ENCODE results near the gene GJC1. TPM values are rescaled to one million over a fixed set of nuclear protein-coding genes. Genes with fewer than 3 reads are reported as not detected.

The GJC1 gene
- total and polyA plus RNA-seq, 9 donors: 1.3 to 18.4 (median 4.3) TPM

- 7 to 9% (median 8%) methylated on average over 42 to 43 of the region's 43 CpGs for WGBS, 3 donors
- intact Hi-C loops (cut with DNase I): loop anchor here (2.0 to 10.0 kb wide), 4 partner anchors 89 to 249 kb away; no protein-coding TSS in a partner anchor
Measured at GRCh38 chr17:44775838-44776621, 54.1 kb downstream of the GJC1 start.

GRCh38 chr17:44775136-44775837 is 54.8 kb downstream of the GJC1 start:
- no peaks in the 10 kb centered on the region for H3K9me3 ChIP-seq
- H3K27me3 ChIP-seq: no peaks in the 10 kb centered on the region
- TF ChIP-seq POLR2A (IDR thresholded peaks at IDR 0.05): no peak
- TF ChIP-seq CTCF (IDR thresholded peaks at IDR 0.05): peak in 1 of 3 donors; percentile 1
- TF ChIP-seq EP300 (IDR thresholded peaks at IDR 0.05): no peak
- WGBS, 3 donors: 0 to 1% (median 1%) methylated on average over 39 to 50 of the region's 50 CpGs
- peak overlapping the region; percentile 39 for H3K4me3 ChIP-seq
- intact Hi-C loops (cut with DNase I): loop anchor here (2.0 to 10.0 kb wide), 4 partner anchors 90 to 250 kb away; no protein-coding TSS in a partner anchor
- no peak overlapping the region for H3K27ac ChIP-seq
- DNase-seq: peak in 4 of 5 donors; percentile 95 to 97 (median 96)
- H3K4me1 ChIP-seq (ENCODE audit: insufficient read depth): no peaks in the 10 kb centered on the region
- H3K36me3 ChIP-seq: no peaks in the 10 kb centered on the region

More at GRCh38 chr17:44775838-44776621, 54.1 kb downstream of the GJC1 start:
- no peaks in the 10 kb centered on the region for H3K36me3 ChIP-seq
- peak overlapping the region; percentile 39 for H3K4me3 ChIP-seq
- peak in 2 of 5 donors; percentile 56 to 97 for DNase-seq
- no peaks in the 10 kb centered on the region for H3K9me3 ChIP-seq
- no peak for TF ChIP-seq POLR2A (IDR thresholded peaks at IDR 0.05)
- TF ChIP-seq EP300 (IDR thresholded peaks at IDR 0.05): no peak
- no peak for TF ChIP-seq CTCF (IDR thresholded peaks at IDR 0.05)
- peak overlapping the region in 1 of 2 donors; percentile 64 for H3K27ac ChIP-seq
- no peaks in the 10 kb centered on the region for H3K4me1 ChIP-seq (ENCODE audit: insufficient read depth)
- H3K27me3 ChIP-seq: no peaks in the 10 kb centered on the region

GRCh38 chr17:44774271-44775135 is 55.6 kb downstream of the GJC1 start:
- TF ChIP-seq CTCF (IDR thresholded peaks at IDR 0.05) (peak; percentile 85 to 97 (median 96)), POLR2A (IDR thresholded peaks at IDR 0.05) (no peak)
- Histone ChIP-seq H3K36me3 (no peaks in the 10 kb centered on the region), H3K9me3 (no peaks in the 10 kb centered on the region), H3K27me3 (no peaks in the 10 kb centered on the region), H3K4me3 (peak overlapping the region; percentile 39), H3K27ac (no peak overlapping the region), H3K4me1 (ENCODE audit: insufficient read depth) (no peaks in the 10 kb centered on the region)
- peak; percentile 73 to 92 (median 87) for DNase-seq
- intact Hi-C loops (cut with DNase I): loop anchor here (1.0 to 10.0 kb wide), 5 partner anchors 90 to 250 kb away; no protein-coding TSS in a partner anchor
- 16 to 21% (median 19%) methylated on average over 35 to 42 of the region's 42 CpGs for WGBS, 3 donors

GRCh38 chr17:44773140-44773539 is 56.9 kb downstream of the GJC1 start:
- WGBS, 3 donors: 60 to 68% (median 64%) methylated on average over 3 to 6 of the region's 6 CpGs
- no peak overlapping the region for H3K4me3 ChIP-seq
- no peak overlapping the region for H3K27ac ChIP-seq
- no peaks in the 10 kb centered on the region for H3K27me3 ChIP-seq
- H3K36me3 ChIP-seq: no peaks in the 10 kb centered on the region
- DNase-seq: no peak
- intact Hi-C loops (cut with DNase I): loop anchor here in 3 of 4 donors (10.0 kb wide), 1 partner anchor 252 kb away; no protein-coding TSS in a partner anchor
- no peaks in the 10 kb centered on the region for H3K9me3 ChIP-seq
- H3K4me1 ChIP-seq (ENCODE audit: insufficient read depth): no peaks in the 10 kb centered on the region
- TF ChIP-seq POLR2A (IDR thresholded peaks at IDR 0.05): no peak
- TF ChIP-seq EP300 (IDR thresholded peaks at IDR 0.05): no peak
- TF ChIP-seq CTCF (IDR thresholded peaks at IDR 0.05): no peak

Measured in ovary (tissue), 9 donors.